Ramos (cell line): ENCODE results near the gene CIAO2B.
"Not testable (repeated sequence)": the region's sequence is repeated elsewhere in the genome, so short reads cannot be mapped to it uniquely, and the experiment has no call there.

Experiments
- in situ Hi-C: fragments of 300-500 bp; cut with MboI; formaldehyde crosslinking; loops from one replicate; pipeline ENCODE4 v1.14.3; 2022; ENCODE audit warnings: low sequenced_read_pairs; ENCODE audit not compliant: unreplicated experiment

CIAO2B gene

GRCh38 chr16:66958857-66959703, 24.9 kb upstream of the CIAO2B start:
- in situ Hi-C loops: loop anchor here (25.0 kb wide), 1 partner anchor 453 kb away; the partner anchor contains the start of gene ZDHHC1

- in situ Hi-C loops: loop anchor here (25.0 kb wide), 1 partner anchor 456 kb away; the partner anchor contains the start of gene ZDHHC1
Measured at GRCh38 chr16:66956154-66956457, 21.9 kb upstream of the CIAO2B start.

DNA sequence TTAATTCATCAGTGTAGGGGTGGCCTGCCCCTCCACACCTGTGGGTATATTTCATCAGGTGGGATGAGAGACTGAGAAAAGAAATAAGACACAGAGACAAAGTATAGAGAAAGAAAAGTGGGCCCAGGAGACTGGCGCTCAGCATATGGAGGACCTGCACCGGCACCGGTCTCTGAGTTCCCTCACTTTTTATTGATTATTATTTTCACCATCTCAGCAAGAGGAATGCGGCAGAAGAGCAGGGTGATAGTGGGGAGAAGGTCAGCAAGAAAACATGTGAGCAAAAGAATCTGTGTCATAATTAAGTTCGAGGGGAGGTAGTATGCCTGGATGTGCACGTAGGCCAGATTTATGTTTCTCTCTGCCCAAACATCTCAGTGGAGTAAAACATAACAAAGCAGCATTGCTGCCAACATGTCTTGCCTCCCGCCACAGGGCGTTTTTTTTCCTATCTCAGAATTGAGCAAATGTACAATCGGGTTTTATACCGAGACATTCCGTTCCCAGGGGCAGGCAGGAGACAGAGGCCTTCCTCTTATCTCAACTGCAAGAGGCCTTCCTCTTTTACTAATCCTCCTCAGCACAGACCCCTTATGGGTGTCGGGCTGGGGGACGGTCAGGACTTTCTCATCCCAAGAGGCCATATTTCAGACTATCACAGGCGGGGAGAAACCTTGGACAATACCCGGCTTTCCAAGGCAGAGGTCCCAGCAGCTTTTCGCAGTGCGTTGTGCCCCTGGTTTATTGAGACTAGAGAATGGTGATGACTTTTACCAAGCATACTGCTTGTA, 21.4 kb upstream of the CIAO2B start:
- in situ Hi-C loops: loop anchor here (25.0 kb wide), 1 partner anchor 457 kb away; the partner anchor contains the start of gene ZDHHC1

GRCh38 chr16:66954097-66954659, 20.0 kb upstream of the CIAO2B start:
- in situ Hi-C loops: loop anchor here (25.0 kb wide), 1 partner anchor 458 kb away; the partner anchor contains the start of gene ZDHHC1

GRCh38 chr16:66953462-66954096, 19.4 kb upstream of the CIAO2B start:
- in situ Hi-C loops: loop anchor here (25.0 kb wide), 1 partner anchor 459 kb away; the partner anchor contains the start of gene ZDHHC1

DNA sequence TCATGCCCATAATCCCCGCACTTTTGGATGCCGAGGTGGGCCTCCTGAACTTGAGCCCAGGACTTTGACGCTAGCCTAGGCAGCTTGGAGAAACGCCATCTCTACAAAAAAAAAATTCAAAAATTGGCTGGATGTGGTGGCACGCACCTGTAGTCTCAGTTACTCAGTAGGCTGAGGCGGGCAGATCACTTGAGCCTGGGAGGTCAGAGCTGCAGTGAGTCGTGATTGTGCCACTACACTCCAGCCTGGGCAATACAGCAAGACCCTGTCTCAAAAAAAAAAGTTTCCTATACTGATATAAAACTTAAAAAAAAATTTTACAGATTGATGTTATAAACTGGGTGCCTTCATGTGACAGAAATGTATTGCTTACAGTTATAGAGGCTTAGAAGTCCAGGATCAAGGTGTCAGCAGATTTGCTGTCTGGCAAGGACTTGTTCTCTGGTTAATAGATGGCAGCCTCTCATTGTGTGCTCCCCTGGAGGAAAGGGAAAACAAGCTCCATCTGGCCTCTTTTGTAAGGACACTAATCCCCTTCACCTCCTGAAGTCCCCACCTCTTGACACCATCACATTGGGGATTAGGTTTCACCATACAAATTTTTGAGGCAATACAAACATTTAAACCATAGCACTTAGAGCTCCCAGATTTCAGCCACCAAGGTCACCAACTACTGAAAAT, 18.4 kb upstream of the CIAO2B start:
- in situ Hi-C loops: loop anchor here (25.0 kb wide), 1 partner anchor 460 kb away; the partner anchor contains the start of gene ZDHHC1

DNA sequence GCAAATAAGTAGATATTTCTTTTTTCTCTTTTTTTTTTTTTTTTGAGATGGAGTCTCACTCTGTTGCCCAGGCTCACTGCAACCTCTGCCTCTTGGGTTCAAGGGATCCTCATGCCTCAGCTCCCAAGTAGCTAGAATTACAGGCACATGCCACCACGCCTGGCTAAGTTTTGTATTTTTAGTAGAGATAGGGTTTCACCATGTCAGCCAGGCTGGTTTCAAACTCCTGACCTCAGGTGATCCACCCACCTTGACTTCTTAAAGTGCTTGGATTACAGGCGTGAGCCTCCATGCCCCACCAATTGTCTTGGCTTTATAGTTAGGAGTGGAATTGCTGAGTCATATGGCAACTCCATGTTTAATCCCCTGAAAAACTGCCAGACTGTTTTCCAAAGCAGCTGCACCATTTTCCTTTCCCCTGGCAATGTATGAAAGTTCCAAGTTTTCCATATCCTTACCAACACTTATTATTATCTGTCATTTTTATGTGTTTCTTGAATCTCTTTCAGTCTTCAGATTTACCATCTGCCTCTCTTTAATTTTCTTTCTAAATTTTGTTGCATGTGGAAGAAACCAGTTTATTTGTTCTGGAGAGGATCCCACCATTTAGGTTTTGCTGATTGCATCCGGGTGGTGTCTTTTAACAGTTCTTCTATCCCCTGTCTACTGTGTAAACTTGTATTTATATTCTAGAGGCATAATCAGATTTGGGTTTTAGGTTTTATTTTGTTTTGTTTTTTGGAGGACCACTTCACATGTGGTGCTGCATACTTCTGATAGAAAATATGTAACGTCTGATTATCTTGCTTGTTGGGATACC, 17.0 kb upstream of the CIAO2B start:
- in situ Hi-C loops: loop anchor here (25.0 kb wide), 1 partner anchor 461 kb away; the partner anchor contains the start of gene ZDHHC1

DNA sequence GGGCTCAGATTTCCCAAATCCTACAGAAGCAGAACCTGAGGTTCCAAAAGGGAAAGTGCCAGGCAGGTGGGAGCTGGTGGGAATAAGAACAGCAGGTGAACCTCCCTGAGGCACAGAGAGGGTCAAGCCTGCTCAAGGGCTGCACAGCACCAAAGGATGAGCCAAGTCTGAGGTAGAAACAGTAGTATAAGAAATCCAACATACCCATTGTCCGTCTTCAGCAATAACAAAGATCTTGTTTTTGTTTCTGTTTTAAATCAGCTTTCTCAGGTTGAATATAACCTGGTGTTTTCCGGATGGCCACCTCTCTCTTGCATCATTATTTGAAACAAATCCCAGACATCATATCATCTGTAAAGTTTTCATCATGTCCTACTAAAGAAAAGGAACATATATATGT, 16.2 kb upstream of the CIAO2B start:
- in situ Hi-C loops: loop anchor here (25.0 kb wide), 1 partner anchor 462 kb away; the partner anchor contains the start of gene ZDHHC1

DNA sequence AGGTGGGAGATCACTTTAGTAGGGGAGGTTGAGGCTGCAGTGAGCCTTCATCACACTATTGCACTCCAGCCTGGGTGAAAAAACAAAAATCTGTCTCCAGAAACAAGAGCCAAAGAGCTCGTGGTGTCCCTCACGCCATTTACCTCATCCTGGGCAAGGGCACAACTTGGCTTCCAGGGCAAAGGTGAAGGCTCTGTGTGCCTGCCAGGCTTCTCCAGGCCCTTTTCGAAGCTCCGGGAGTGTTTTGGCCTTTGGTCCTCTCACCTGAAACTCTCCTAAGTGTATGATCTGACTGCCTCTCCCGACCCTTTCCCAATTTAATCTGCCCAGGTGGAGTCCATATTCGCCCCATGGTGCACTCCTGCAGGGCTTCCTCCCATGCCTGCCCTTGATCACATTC, 15.3 kb upstream of the CIAO2B start:
- in situ Hi-C loops: no loop called here

GRCh38 chr16:66948837-66949225, 14.6 kb upstream of the CIAO2B start:
- in situ Hi-C loops: no loop called here

- in situ Hi-C loops: no loop called here
Measured at GRCh38 chr16:66948134-66948836, 14.1 kb upstream of the CIAO2B start.

DNA sequence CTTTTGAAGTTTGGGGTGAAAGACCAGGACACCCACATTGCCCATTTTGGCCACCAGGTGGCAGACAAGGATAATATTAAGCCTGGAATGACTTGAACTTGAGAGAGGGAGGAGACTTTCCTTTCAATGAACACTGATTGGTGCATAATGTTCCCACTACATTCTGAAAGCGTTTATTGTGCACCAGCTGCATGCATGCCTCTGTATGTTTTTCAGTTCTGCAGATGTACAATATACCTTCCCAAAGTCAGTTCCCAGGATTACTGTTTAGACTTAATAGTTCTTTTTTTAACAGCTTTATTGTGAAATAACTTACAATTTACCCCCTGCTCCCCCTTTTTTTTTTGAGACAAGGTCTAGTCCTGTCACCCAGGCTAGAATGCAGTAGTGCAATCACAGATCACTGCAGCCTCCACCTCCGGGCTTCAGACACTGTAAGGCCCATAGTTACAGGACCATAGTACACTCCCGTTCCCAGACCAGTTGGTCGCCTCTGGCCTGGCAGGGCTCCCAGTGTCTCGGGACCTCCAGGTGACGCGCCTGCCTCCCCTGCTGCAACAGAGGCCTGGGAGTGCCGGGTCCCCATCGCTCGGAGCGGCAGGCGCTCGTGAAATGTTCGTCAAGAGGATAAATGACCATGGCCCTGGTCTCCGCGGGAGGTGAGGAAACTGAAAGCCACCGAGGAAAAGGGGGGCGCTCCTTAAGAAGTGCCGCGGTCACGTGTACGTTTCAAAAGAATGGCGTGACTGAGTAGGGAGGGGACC, 13.3 kb upstream of the CIAO2B start:
- in situ Hi-C loops: no loop called here

DNA sequence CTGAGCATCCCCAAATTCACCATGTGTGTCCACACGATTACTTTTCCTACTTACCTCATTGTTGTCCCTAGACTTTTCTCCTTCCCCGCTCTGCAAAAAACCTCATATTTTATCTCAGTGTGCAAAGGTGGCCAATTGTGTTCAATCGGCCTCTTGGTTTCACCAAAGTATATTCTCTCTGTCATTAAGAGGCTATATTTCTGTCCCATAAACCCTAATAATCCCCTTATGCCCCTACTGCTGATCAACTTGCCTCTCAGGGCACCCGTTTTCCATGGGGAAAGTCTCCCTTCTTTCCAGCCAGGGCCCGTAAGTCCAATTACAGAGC, 12.7 kb upstream of the CIAO2B start:
- in situ Hi-C loops: no loop called here

DNA sequence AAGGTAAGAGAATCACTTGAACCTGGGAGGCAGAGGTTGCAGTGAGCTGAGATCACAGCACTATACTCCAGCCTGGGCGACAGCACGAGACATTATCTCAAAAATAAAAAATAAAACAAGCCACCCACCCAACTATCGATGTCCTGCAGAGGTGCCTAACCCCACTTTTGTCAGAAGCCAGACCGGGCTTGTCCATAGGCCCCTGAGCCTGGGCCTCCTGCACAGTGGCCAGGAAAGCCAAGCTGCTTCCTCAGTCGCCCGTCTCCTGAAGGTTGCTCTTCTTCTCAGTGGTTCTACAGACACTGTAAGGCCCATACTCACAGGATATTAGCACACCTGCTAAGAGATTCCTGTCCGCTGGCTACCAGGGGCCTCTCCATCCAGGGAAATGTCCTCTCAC, 12.3 kb upstream of the CIAO2B start:
- in situ Hi-C loops: no loop called here

DNA sequence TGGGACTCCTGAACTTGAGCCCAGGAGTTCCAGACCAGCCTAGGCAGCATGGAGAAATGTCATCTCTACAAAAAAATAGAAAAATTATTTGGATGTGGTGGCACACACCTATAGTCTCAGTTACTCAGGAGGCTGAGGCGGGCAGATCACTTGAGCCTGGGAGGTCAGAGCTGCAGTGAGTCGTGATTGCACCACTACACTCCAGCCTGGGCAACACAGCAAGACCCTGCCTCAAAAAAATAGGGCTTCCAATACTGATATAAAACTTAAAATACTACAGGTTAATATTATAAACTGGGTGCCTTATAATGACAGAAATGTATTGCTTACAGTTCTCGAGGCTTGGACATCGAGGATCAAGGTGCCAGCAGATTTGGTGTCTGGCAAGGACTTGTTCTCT, 11.7 kb upstream of the CIAO2B start:
- in situ Hi-C loops: no loop called here

DNA sequence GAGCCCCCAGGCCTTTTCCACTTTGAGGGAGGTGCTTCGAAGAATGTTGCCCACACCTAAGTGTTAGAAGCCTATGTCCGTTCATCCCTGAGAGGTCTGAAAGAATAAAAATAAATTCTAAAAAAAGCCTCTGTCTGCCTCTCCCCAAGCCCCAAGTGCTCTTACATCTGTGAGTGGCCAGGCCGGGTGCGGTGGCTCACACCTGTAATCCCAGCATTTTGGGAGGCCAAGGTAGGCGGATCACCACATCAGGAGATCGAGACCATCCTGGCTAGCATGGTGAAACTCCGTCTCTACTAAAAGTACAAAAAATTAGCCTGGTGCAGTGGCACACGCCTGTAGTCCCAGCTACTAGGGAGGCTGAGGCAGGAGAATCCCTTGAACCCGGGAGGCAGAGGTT, 10.8 kb upstream of the CIAO2B start:
- in situ Hi-C loops: not testable (repeated sequence)

DNA sequence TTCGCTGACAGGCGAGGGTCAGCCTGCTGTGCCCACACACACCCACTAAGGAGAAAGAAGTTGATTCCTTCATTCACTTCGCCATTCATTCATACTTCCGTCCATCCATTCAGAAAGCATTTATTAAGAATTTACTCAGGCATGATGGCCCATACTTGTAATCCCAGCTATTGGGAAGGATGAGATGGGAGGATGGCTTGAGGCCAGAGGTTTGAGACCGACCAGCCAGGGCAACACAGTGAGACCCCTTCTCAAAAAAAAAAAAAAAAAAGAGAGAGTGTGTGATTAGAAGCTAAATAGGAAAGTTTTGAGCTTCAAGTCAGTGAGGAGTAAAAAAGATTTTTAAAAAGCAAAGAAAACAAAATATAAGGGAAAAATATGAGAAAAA, 9.8 kb upstream of the CIAO2B start:
- in situ Hi-C loops: no loop called here
